ENCODE measurements around the gene SCGB1A1. TPM values are rescaled to one million over a fixed set of nuclear protein-coding genes. Genes with fewer than 3 reads are reported as not detected.

The SCGB1A1 gene
- total RNA-seq, 1 donor from 2014 or later, result not detected

DNA sequence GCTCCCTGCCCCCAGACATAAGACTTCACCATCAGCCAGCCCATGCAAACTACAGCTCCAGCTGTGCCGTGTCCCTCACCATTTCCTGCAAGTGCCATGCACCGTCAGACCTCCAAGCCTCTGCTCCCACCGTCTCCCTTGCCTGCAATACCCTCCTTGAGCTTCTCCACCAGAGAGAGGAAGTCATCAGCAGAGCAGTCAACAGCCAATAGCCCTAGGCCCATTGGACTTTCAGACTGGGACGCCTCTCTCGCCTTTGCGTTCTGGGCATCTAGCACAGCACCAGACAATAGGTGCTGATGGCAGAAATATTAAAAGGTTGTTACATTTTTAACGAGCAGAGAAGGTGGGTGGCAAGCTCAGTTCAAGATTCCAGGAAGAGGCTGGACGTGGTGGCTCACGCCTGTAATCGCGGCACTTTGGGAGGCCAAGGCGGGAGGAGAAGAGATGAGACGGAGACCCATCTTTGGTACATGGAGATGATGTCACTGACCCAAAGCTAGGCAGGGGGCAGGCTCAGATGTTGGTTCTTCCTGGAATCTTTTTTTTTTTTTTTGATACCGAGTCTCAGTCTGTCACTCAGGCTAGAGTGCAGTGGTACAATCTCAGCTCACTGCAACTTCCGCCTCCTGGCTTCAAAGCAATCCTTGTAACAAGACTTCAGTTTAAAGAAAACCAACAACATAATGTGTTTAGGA, 31.9 kb downstream of the SCGB1A1 start:
- H3K9me3 Mint-ChIP-seq, result no peaks in the 10 kb centered on the region
- no peaks in the 10 kb centered on the region for H3K36me3 Mint-ChIP-seq (ENCODE audit: low read depth)
- H3K27ac Mint-ChIP-seq (ENCODE audit: unreplicated experiment), result peak overlapping the region; percentile 79

DNA sequence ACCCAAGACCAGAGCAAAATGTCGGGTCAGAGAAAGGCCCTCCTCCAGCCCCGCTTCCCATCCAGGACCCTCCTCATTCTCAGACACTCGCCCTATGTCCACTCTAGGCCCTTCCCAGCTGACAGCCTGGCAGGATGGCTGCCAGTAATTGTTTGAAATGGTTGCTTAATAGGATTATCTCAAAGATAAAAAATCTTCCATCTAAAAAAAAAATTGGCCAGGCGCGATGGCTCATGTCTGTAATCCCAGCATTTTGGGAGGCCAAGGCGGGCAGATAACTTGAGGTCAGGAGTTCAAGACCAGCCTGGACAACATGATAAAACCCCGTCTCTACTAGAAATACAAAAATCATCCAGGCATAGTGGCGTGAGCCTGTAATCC, 32.4 kb downstream of the SCGB1A1 start:
- DNase-seq (ENCODE audit: low read depth, low spot score), result no peak
- Mint-ChIP-seq H3K36me3 (ENCODE audit: low read depth) (no peaks in the 10 kb centered on the region), H3K4me3 (no peak overlapping the region), H3K27ac (ENCODE audit: unreplicated experiment) (peak overlapping the region; percentile 79), H3K4me1 (no peaks in the 10 kb centered on the region), H3K9me3 (no peaks in the 10 kb centered on the region), H3K27me3 (ENCODE audit: low read depth) (peaks cover 7% of the 10 kb centered on the region)
- TF ChIP-seq, protein P1, sequence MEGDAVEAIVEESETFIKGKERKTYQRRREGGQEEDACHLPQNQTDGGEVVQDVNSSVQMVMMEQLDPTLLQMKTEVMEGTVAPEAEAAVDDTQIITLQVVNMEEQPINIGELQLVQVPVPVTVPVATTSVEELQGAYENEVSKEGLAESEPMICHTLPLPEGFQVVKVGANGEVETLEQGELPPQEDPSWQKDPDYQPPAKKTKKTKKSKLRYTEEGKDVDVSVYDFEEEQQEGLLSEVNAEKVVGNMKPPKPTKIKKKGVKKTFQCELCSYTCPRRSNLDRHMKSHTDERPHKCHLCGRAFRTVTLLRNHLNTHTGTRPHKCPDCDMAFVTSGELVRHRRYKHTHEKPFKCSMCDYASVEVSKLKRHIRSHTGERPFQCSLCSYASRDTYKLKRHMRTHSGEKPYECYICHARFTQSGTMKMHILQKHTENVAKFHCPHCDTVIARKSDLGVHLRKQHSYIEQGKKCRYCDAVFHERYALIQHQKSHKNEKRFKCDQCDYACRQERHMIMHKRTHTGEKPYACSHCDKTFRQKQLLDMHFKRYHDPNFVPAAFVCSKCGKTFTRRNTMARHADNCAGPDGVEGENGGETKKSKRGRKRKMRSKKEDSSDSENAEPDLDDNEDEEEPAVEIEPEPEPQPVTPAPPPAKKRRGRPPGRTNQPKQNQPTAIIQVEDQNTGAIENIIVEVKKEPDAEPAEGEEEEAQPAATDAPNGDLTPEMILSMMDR (conservative IDR thresholded peaks at IDR 0.05), result no peak

More for the DNA sequence above, 31.9 kb downstream of the SCGB1A1 start:
- Mint-ChIP-seq H3K27me3 (ENCODE audit: low read depth) (peaks cover 7% of the 10 kb centered on the region), H3K4me3 (no peak overlapping the region), H3K4me1 (no peaks in the 10 kb centered on the region)
- no peak for DNase-seq (ENCODE audit: low read depth, low spot score)
- TF ChIP-seq, protein P1 (conservative IDR thresholded peaks at IDR 0.05), result no peak

DNA sequence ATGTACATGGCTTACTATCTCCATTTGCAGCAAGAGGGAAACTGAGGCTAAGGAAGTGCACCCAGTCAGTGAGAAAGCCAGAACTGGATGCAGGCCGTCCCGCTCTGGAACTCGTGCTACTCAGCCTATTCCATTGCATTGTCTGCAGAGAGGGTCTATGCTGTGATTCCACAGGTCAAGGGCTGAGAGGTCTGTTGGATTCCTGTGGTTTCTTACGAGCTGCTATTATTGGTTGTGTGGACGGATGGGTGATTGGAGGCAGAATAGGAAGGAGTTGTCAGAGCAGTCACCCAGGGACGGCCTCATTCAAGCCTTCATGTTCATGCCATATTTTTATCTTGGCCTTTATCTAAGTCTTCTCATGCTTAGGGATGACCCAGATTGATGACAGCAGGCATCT, 33.4 kb downstream of the SCGB1A1 start:
- TF ChIP-seq, protein P1 (conservative IDR thresholded peaks at IDR 0.05), result no peak
- no peaks in the 10 kb centered on the region for H3K9me3 Mint-ChIP-seq
- no peak overlapping the region for H3K4me3 Mint-ChIP-seq
- H3K36me3 Mint-ChIP-seq (ENCODE audit: low read depth), result no peaks in the 10 kb centered on the region
- DNase-seq (ENCODE audit: low read depth, low spot score), result no peak
- no peaks in the 10 kb centered on the region for H3K4me1 Mint-ChIP-seq
- no peak overlapping the region for H3K27ac Mint-ChIP-seq (ENCODE audit: unreplicated experiment)
- H3K27me3 Mint-ChIP-seq (ENCODE audit: low read depth), result no peaks in the 10 kb centered on the region

GRCh38 chr11:62452839-62453468, 34.1 kb downstream of the SCGB1A1 start:
- no peaks in the 10 kb centered on the region for H3K9me3 Mint-ChIP-seq
- no peaks in the 10 kb centered on the region for H3K27me3 Mint-ChIP-seq (ENCODE audit: low read depth)
- no peaks in the 10 kb centered on the region for H3K36me3 Mint-ChIP-seq (ENCODE audit: low read depth)
- no peak overlapping the region for H3K4me3 Mint-ChIP-seq
- TF ChIP-seq, protein P1 (conservative IDR thresholded peaks at IDR 0.05), result no peak
- H3K4me1 Mint-ChIP-seq, result no peaks in the 10 kb centered on the region
- DNase-seq (ENCODE audit: low read depth, low spot score), result no peak
- no peak overlapping the region for H3K27ac Mint-ChIP-seq (ENCODE audit: unreplicated experiment)

GRCh38 chr11:62456630-62457029, 37.8 kb downstream of the SCGB1A1 start:
- Mint-ChIP-seq H3K27me3 (ENCODE audit: low read depth) (no peaks in the 10 kb centered on the region), H3K36me3 (ENCODE audit: low read depth) (no peaks in the 10 kb centered on the region), H3K4me1 (peaks cover 4% of the 10 kb centered on the region), H3K27ac (ENCODE audit: unreplicated experiment) (no peak overlapping the region), H3K9me3 (no peaks in the 10 kb centered on the region), H3K4me3 (no peak overlapping the region)
- no peak for DNase-seq (ENCODE audit: low read depth, low spot score)
- TF ChIP-seq, protein P1 (conservative IDR thresholded peaks at IDR 0.05), result no peak
